ENCODE results near the gene EOMES.
A peak's percentile ranks its signal among the peaks of the same experiment; 100 is the strongest.
"Not testable (repeated sequence)": the region's sequence is repeated elsewhere in the genome, so short reads cannot be mapped to it uniquely, and the experiment has no call there.

Gene EOMES

GRCh38 chr3:27721717-27722564 lies at the start of gene EOMES:
Gene EOMES (minus strand): TSS chr3:27722323. CDS start chr3:27722294, 29 bp downstream.
- peak; percentile 36 for DNase-seq (ENCODE audit: low read depth)

- not testable (repeated sequence) for DNase-seq (ENCODE audit: low read depth)
Observed at GRCh38 chr3:27770384-27770783, 48.3 kb upstream of the EOMES start.

DNA sequence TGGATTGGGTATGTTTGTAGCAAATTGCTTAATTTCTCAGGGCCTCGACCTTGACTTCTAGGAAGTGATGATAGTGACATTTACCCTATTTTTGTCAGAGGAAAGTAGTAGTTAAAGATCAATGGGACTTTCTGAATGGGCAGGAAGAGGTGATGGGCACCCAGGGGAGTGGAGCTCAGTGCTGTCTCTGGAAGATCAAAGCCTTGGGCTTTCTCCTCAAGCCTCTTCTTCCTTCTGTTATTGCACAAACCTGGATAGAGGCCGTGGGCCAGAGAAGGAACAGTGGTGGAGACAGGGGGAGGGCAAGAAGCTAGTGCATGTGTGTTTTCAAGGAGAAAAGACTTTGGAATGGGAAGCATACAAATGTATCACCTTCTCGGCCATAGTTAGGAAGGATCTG lies 44.9 kb upstream of the EOMES start:
- DNase-seq (ENCODE audit: low read depth), result no peak

DNA sequence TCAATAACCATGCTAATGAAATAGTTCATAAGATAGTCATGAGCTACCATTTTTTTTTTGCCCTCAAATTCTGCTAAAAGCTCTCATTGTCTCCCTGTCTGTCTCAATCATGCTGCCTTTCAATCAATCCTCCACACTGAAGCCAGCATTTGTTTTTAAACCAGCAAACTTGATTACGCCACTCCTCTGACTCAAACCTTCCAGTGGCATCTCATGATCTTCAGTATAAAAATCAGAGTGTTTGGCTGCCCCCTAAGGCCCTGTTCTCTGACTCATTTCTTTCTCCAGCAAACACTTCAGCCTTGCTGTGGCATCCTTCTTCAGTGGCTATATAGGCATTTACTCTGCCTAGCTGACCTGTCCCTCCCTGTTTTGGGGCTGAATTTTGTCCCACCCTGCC lies 36.0 kb upstream of the EOMES start:
- DNase-seq (ENCODE audit: low read depth), result peak; percentile 94

DNA sequence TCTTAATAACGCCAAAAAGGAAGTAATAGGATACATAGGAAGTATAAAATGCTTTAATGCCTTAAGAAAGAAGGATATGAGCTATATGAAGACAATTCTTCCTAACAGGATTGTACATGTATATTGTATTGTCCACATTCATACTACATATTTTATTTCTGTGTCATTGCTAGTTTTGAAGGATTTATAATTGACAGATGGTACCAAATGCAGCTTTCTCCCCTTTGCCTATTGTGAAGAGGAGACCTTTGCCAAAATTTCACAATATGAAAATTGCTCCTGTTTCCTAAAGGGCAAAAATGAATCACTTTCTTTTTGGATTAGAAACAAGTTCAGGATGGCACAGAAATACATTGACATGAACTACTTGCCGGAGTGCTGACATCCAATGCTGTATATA lies 34.8 kb upstream of the EOMES start:
- DNase-seq (ENCODE audit: low read depth), result no peak

DNA sequence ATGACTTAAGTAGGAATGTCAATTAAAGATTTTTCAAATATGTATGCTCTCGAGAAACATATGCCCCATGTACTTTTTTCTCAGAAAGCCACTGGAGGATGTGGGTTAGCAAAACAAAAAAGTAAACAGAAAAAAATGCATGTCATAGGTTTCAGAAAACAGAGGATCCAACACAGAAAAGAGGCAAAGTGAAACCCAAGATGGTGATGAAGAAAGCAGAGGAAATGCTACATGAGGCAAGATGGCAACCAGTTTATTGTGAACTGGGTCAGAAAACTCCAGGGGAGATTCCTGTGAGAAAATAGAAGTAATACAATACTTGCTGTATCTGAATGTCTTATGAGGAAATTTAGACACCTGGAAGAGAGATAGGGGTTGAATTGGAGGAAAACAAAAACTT lies 30.8 kb upstream of the EOMES start:
- no peak for DNase-seq (ENCODE audit: low read depth)

GRCh38 chr3:27749643-27750042 lies 27.5 kb upstream of the EOMES start:
- DNase-seq (ENCODE audit: low read depth), result peak; percentile 10

DNA sequence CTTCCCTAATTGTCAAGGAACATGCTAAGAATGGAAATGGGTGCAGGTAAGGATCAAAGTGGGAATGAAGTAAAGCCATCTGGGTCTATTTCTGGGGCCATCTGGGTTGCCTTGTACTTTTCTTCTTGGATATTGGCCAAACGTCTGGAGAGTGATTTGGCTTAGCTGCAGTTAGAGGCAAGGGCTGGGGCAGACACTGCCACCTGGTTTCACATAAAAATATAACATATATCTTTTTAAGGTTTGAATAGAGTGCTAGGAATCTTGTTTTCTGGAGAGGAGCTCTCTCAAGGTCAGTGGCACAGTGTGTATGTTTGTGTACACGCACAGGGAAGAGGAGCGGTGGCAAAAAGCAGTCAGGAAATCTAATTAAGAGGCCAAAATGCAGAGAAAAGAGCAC lies 24.7 kb upstream of the EOMES start:
- DNase-seq (ENCODE audit: low read depth), result no peak

DNA sequence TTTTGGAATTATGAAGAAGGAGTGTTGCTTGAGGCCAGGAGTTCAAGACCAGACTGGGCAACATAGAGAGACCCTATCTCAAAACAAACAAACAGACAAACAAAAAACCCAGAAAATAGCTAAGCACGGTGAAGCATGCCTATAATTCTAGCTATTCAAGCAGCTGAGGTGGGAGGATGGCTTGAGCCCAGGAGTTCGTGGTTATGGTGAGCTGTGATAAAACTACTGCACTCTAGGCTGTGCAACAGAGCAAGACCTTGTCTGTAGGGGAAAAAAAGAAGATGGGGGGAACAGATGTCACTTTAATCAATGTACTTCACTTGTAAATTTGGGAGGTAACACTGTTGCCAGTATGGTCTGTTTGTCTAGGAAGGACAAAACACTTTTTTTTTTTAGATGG lies 18.7 kb upstream of the EOMES start:
- DNase-seq (ENCODE audit: low read depth), result no peak

- DNase-seq (ENCODE audit: low read depth), result no peak
Observed at GRCh38 chr3:27737091-27737490, 15.0 kb upstream of the EOMES start.

DNA sequence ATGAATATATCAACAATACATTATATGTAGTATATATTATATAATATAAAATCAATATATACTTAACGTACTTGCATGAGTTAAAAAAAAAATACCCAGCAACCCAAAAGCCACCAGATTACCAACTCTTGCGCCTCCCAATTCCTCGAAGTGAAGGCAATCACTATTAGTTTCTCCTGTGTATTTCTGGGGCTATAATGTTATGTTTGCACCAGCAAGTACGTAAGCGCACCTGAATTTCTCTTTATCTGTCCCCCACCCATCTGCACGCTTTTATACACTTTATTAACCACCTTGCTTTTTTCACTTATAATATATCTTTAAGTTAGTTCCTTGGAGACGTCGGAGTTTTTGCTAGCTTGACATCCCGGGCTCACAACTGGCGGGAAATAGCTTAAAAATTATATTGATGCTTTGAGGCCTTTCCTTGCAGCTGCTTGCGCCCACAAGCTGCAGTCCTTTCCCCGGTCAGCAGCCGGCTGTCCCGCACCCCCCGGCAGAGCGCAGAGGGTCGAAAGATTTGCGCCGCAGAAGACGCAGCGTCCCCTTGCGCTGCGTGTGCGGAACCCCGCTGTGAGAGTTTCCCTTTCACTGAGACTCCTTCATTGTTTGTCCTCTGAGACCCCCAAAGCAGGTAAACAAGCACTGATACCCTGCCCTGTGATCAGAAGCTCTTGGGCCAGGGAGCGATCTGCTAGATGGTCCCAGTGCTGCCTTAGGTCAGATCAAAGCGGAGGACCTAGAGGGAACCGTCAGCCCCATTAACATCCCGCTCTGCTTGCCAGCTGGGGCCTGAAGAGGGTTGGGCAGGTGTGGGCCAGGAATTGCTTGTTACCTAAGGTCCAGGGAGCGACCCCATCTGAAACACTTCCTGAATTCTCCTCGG lies 8.9 kb upstream of the EOMES start:
- DNase-seq (ENCODE audit: low read depth), result no peak

DNA sequence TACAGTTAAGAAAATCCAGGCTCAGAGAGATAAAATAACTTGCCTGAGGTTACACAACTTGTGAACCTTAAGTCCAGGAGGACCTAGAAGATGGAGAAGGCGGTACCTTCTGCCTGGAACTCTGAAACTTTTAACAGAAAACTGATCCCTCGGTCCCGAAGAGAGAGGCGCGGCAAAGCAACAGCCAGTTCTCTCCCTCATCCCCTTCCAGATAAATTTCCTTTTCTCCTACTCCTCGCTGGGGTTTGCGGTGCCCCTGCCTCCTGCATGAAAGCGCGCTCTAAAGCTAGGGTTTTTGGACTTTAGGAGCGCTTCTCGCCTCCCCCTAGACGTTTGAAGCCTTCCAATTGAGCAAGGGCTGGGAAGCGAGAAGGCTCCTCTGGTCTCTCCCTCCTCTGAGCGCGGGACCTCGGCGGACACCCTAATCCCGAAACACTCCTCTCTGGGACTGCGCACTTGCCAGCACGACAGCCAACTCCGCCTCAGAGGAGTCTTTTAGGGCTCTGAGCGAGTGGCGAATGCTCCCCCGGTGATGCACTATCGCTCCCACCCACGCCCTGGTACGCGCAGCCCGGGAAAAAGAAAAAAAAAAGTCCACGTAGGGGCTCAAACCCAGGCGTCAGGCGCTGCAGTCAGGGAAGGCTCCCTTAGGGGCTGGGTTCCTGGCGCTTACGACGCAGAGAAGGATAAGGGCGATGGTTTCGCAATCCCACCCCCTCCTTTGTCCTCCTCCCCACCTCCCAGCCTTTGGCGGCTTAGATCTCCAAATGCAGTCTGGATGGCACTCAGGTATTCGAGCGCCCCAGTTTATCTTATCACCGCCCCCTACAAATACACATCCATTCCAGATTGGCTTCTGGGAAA lies 7.9 kb upstream of the EOMES start:
- no peak for DNase-seq (ENCODE audit: low read depth)

- DNase-seq (ENCODE audit: low read depth), result no peak
Observed at GRCh38 chr3:27729325-27729724, 7.2 kb upstream of the EOMES start.

DNA sequence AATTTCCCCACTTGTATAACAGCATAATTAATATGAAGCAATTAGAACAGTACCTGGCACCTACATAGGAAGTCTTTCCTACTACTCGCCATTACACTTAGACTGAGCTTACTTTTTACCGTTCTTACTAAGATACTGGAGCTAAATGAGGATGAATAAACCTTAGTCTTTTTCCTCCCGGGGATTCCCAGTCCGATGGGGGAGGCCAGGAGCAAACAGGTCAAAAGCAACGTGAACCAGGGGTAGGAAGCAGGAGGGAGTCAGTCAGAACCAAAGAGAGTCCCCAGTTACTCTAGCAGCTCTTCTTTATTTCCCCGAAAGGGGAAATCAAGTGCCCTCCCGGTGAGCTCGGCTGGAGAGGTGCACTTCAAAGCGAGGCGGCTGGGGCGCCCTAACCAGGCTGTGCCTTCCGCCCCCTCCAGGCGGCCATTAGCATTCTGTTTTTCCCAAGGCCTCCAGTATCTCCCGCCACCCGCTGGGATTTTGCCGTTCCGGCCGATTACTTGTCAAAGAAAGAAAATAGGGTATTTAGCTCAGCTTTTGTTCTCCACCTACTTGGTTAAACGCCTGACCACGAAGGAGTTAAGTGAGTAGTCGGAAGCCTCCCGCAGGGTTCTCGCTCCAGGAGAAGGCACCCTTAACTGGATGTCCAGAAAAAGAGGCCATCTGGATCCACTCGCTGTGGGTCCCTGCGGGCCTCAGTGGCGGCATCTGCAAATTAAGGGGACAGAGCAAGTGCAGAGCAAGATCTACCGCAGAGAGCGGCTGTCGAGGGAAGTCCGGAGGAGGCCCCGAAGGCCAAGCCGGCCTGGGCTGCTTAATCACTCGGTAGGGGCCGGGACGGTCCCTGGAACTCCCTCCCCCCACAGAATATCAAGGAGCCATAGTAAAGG lies 6.3 kb upstream of the EOMES start:
- DNase-seq (ENCODE audit: low read depth), result no peak

GRCh38 chr3:27726240-27726639 lies 4.1 kb upstream of the EOMES start:
- DNase-seq (ENCODE audit: low read depth), result no peak

DNA sequence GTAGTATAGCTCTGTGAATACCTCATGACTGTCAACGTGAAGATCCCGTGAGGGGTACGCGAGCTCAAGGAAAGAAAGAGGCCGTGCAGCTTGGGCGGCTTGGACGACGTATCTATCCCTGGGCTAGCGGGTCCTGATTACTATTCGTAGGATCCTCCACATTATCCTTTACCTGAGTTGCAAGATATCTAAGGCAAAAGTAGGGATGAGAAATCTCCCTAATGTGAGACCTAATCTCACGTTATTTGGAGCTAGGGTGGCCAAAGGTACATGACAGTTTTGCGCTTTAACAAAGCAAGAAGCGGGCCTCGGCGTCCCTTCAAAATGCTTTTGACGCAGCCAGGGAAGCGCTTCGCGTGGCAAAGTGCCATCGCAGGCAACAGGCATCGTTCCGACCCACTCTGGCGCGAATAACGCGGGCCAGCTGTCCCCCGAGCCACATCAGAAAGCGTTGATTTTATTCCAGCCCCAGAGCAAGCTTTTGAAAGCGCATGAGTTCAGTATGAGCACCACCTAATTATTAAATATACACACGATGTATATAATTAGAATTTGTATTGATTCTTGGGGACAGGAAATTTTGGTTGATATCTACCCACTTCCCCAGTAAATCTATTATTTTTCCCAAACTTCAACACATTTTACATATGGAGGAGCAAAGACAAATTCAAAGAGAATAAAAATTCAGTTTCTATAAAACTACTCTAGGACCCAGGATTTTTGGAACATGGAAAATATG lies 2.5 kb upstream of the EOMES start:
- DNase-seq (ENCODE audit: low read depth), result no peak

DNA sequence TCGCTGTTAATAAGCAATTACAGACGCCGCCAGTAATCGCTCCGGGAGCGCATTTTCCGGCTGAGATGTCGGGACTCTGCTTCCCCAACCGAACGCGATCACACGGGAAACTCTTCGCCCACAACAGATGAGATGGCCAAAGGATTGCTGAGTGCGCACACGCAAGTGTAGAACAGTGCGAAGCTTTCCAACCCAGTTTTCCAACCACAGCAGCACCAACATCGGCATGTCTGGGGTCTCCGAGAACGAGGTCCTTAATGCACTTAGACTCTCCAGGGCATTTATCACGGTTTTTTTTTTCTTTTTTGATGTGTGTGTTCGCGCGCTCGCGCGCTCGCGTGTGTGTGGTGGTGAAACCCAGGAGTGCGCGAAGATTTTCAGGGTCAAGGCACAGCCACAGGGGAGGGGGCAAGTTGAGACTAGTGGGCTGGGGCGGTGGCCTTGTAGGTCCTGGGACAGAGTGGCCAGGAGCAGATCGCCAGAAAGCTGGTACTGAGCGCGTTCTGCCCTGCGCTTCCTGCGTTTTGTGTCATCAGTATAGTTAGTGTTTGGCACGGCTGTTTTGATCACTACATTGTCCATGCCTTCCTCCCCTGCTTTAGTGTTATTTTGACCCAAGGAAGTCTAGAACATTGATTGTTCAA lies 1.8 kb upstream of the EOMES start:
- DNase-seq (ENCODE audit: low read depth), result no peak

DNA sequence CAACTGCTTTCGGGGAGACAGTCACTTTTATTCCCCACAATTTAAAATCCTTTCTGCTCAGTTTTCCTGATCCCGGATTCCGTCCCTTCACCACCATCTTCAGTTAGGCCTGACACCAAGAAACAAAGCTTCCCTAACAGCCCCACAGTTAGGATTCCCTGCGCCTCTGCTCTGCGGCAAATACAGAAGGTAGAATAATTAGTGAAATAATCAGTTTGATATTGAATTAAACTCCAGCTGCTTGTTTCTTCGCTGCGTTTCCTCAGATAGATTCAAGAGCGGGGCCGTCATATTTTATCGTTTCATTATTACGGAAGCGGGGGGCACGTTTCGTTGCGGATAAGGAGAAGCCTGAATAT lies 1.3 kb upstream of the EOMES start:
- no peak for DNase-seq (ENCODE audit: low read depth)

- DNase-seq (ENCODE audit: low read depth), result no peak
Observed at GRCh38 chr3:27723001-27723445, 900 bp upstream of the EOMES start.
